HEK293 (cell line): ENCODE data around the gene ARPC5L.

Experiments
- CTCF ChIP-seq: fragments of 450-650 bp; formaldehyde crosslinking; IDR thresholded peaks from 2 replicates; pipeline ENCODE4 v1.5.1; 2016; ENCODE audit warnings: missing biosample characterization, missing genetic modification characterization
- PATZ1 ChIP-seq: fragments of 450-650 bp; formaldehyde crosslinking; IDR thresholded peaks from 2 replicates; pipeline ENCODE4 v1.5.1; 2016; ENCODE audit warnings: missing biosample characterization, missing genetic modification characterization
- PRDM10 ChIP-seq: fragments of 450-650 bp; formaldehyde crosslinking; IDR thresholded peaks from 2 replicates; pipeline ENCODE4 v1.5.1; 2016; ENCODE audit warnings: missing biosample characterization, missing genetic modification characterization
- REPIN1 ChIP-seq: fragments of 450-650 bp; formaldehyde crosslinking; IDR thresholded peaks from 2 replicates; pipeline ENCODE4 v1.5.1; 2017; ENCODE audit warnings: missing biosample characterization, missing genetic modification characterization, low read depth
- ZFHX2 ChIP-seq: fragments of 450-650 bp; formaldehyde crosslinking; conservative IDR thresholded peaks from 2 replicates; pipeline ENCODE4 v1.5.1; 2016; ENCODE audit warnings: missing biosample characterization, missing genetic modification characterization
- ZNF248 ChIP-seq: fragments of 450-650 bp; formaldehyde crosslinking; IDR thresholded peaks from 2 replicates; pipeline ENCODE4 v1.5.1; 2017; ENCODE audit warnings: missing biosample characterization, missing genetic modification characterization
- ZNF391 ChIP-seq: fragments of 450-650 bp; formaldehyde crosslinking; IDR thresholded peaks from 2 replicates; pipeline ENCODE4 v1.5.1; 2016; ENCODE audit warnings: low read depth, missing biosample characterization, missing genetic modification characterization, borderline replicate concordance
- ZNF654 ChIP-seq: fragments of 450-650 bp; formaldehyde crosslinking; IDR thresholded peaks from 2 replicates; pipeline ENCODE4 v1.5.1; 2016; ENCODE audit warnings: low read depth, missing biosample characterization, missing genetic modification characterization

GRCh38 chr9:124886866-124887492 lies 25.0 kb downstream of the ARPC5L start:
- no peak for TF ChIP-seq REPIN1 (tag by site-specific recombination)
- TF ChIP-seq PATZ1 (tag by site-specific recombination), result no peak
- TF ChIP-seq PRDM10, result no peak
- TF ChIP-seq ZNF391 (tag by site-specific recombination), result no peak
- no peak for TF ChIP-seq CTCF
- no peak for TF ChIP-seq ZNF654 (tag by site-specific recombination)
- no peak for TF ChIP-seq ZNF248 (tag by site-specific recombination)
- TF ChIP-seq ZFHX2 (tag by site-specific recombination), result no peak
